GM18868 (cell line): ENCODE measurements around the gene AKAP5.

ENCODE experiments used
- ATAC-seq: cut with Tn5 transposase; IDR thresholded peaks from one replicate; pipeline ENCODE4 v1.9.1; 2021; ENCODE audit warnings: mild to moderate bottlenecking, moderate library complexity; ENCODE audit not compliant: unreplicated experiment

Gene AKAP5

GRCh38 chr14:64459405-64460136 lies 5.7 kb upstream of the AKAP5 start:
- no peak for ATAC-seq

GRCh38 chr14:64461221-64461620 lies 4.1 kb upstream of the AKAP5 start:
- ATAC-seq, result no peak

GRCh38 chr14:64463195-64463594 lies 2.1 kb upstream of the AKAP5 start:
- peak; percentile 42 for ATAC-seq

GRCh38 chr14:64463873-64464272 lies 1.4 kb upstream of the AKAP5 start:
- ATAC-seq, result no peak

- ATAC-seq, result no peak
These were observed 648 bp upstream of the AKAP5 start for GRCh38 chr14:64464651-64465050.

GRCh38 chr14:64465831-64466554 lies 694 bp downstream of the AKAP5 start:
- no peak for ATAC-seq

- ATAC-seq, result no peak
These were observed 1.8 kb downstream of the AKAP5 start for GRCh38 chr14:64467101-64467500.

GRCh38 chr14:64467566-64467965 lies 2.3 kb downstream of the AKAP5 start:
- no peak for ATAC-seq

- no peak for ATAC-seq
These were observed 3.2 kb downstream of the AKAP5 start for GRCh38 chr14:64468451-64468850.

GRCh38 chr14:64474041-64474440 lies 8.7 kb downstream of the AKAP5 start:
- ATAC-seq, result no peak

- no peak for ATAC-seq
These were observed 9.4 kb downstream of the AKAP5 start for GRCh38 chr14:64474698-64475097.

- ATAC-seq, result no peak
These were observed 10.4 kb downstream of the AKAP5 start for GRCh38 chr14:64475585-64476273.

GRCh38 chr14:64476438-64476837 lies 11.1 kb downstream of the AKAP5 start:
- no peak for ATAC-seq

GRCh38 chr14:64478634-64479250 lies 13.4 kb downstream of the AKAP5 start:
- no peak for ATAC-seq

- no peak for ATAC-seq
These were observed 23.3 kb downstream of the AKAP5 start for GRCh38 chr14:64488590-64489099.

- no peak for ATAC-seq
These were observed 26.3 kb downstream of the AKAP5 start for GRCh38 chr14:64491637-64492036.

GRCh38 chr14:64493455-64493854 lies 28.2 kb downstream of the AKAP5 start:
- ATAC-seq, result no peak

GRCh38 chr14:64495252-64495651 lies 30.0 kb downstream of the AKAP5 start:
- ATAC-seq, result no peak

GRCh38 chr14:64496764-64497163 lies 31.5 kb downstream of the AKAP5 start:
- no peak for ATAC-seq

- ATAC-seq, result no peak
These were observed 34.8 kb downstream of the AKAP5 start for GRCh38 chr14:64500088-64500487.
